Urinary bladder (tissue), 4 donors: Measurements from ENCODE around the gene ZNF367. TPM values are rescaled to one million over a fixed set of nuclear protein-coding genes. Genes with fewer than 3 reads are reported as not detected.
A peak's percentile ranks its signal among the peaks of the same experiment; 100 is the strongest.

Experiments
- DNase-seq: peaks from one replicate; pipeline ENCODE4 v3.0.0-alpha.2; 2015; ENCODE audit errors: extremely low spot score
- H3K27ac ChIP-seq: one replicate; pipeline ENCODE4 v1.5.1; 2013; ENCODE audit warnings: low read depth, mild to moderate bottlenecking, moderate library complexity
- H3K36me3 ChIP-seq: one replicate; pipeline ENCODE4 v1.6.1; 2013; ENCODE audit warnings: mild to moderate bottlenecking, moderate library complexity; ENCODE audit not compliant: insufficient read depth
- H3K4me1 ChIP-seq: one replicate; pipeline ENCODE4 v1.6.1; 2013; ENCODE audit warnings: mild to moderate bottlenecking, moderate library complexity; ENCODE audit not compliant: insufficient read depth
- H3K4me3 ChIP-seq: one replicate; pipeline ENCODE4 v1.5.1; 2013; ENCODE audit warnings: low read depth, low read length
- WGBS: extraction: QIAGEN DNeasy Blood & Tissue Kit; methylation state at CpG from one replicate; pipeline ENCODE4 v1.1.7; 2013; 5-methylcytosine and 5-hydroxymethylcytosine counted together
- polyA plus RNA-seq: library from polyadenylated mRNA; stranded (reverse); fragments of 200-250 nt; gene quantifications from one replicate; pipeline ENCODE4 v1.2.3, GENCODE V29; 2013
- total RNA-seq: library from RNA; depleted of rRNA; stranded (reverse); fragments of >200 nt; gene quantifications from one replicate; pipeline ENCODE4 v1.2.3, GENCODE V29; 2014
- donor health status: healthy with polysubstance abuse.
- donor health status: healthy.

The ZNF367 gene
- total and polyA plus RNA-seq, 2 donors, result 1.7 to 22.0 TPM

DNA sequence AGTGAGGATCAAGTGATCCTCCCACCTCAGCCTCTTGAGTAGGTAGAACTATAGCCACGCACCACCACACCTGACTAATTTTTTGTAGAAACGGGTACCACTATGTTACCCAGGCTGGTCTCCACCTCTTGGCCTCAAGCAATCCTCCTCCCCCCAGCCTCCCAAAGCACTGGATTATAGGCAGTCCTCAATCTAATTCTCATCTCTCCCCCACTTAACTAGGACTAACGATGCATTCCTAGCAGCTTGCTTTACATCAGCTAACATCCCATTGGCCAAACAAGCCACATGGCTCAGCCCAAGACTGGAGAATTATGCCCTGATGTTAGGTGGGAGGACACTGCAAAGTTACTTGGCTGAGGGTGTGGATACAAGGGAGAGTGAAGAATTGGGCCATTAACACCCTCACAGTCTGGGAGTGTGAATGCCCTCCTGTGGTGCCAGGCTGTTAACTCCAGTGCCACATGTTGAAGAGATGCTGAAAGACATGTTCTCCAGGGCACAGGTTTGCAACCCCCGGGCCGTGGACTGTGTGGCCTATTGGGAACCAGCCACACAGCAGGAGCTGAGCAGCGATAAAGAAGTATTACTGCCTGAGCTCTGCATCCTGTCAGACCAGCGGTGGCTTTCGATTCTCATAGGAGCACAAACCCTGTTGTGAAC, 5.3 kb upstream of the ZNF367 start:
- no peak for DNase-seq
- Histone ChIP-seq H3K27ac (no peak overlapping the region), H3K4me3 (no peak overlapping the region), H3K4me1 (no peaks in the 10 kb centered on the region), H3K36me3 (no peaks in the 10 kb centered on the region)
- 80% methylated on average over 8 of the region's 8 CpGs for WGBS

DNA sequence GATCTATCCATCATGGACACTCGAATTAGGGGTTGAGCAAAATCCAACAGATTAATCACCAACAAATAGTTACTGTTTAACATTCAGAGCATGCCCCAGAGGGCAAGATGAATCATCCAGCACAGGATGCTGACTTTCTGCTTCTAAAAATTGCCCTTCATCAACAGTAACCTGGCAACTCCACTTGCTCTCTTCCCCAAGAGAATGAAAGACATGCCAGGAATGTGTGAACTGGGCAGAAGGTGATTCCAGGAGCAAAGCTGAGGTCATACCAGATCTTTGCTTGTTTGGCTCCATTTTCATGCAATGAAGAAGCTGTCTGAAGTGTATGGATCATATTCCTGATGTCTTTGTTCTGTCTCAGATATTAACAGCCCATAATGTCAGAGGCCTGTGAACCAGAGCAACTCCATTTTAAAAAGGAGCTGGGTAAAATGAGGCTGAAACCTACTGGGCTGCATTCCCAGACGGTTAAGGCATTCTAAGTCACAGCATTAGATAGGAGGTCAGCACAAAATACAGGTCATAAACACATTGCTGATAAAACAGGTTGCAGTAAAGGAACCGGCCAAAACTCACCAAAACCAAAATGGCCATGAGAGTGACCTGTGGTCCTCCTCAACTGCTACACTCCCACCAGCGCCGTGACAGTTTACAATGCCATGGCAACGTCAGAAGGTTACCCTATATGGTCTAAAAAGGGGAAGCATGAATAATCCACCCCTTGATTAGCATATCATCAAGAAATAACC, 2.5 kb upstream of the ZNF367 start:
- no peak overlapping the region for H3K27ac ChIP-seq
- 47% methylated on average over 6 of the region's 6 CpGs for WGBS
- H3K4me3 ChIP-seq, result no peak overlapping the region
- H3K4me1 ChIP-seq, result no peaks in the 10 kb centered on the region
- no peaks in the 10 kb centered on the region for H3K36me3 ChIP-seq
- DNase-seq, result no peak

DNA sequence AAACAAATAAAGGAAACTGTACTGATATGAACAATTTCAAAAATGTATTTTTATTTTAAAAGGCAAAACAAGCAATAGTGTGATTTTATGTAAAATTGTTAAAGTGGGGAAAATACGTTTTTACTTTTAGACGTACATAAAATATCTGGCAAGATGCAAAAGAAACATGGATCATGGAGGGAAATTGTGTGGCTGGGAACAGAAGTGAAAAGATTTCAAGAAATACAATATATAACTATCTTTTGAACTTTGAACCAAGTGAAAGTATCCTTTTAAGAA, 1.5 kb upstream of the ZNF367 start:
- no peak for DNase-seq
- Histone ChIP-seq H3K36me3 (no peaks in the 10 kb centered on the region), H3K27ac (no peak overlapping the region), H3K4me3 (no peak overlapping the region), H3K4me1 (no peaks in the 10 kb centered on the region)
- 36% methylated on average over 2 of the region's 2 CpGs for WGBS

DNA sequence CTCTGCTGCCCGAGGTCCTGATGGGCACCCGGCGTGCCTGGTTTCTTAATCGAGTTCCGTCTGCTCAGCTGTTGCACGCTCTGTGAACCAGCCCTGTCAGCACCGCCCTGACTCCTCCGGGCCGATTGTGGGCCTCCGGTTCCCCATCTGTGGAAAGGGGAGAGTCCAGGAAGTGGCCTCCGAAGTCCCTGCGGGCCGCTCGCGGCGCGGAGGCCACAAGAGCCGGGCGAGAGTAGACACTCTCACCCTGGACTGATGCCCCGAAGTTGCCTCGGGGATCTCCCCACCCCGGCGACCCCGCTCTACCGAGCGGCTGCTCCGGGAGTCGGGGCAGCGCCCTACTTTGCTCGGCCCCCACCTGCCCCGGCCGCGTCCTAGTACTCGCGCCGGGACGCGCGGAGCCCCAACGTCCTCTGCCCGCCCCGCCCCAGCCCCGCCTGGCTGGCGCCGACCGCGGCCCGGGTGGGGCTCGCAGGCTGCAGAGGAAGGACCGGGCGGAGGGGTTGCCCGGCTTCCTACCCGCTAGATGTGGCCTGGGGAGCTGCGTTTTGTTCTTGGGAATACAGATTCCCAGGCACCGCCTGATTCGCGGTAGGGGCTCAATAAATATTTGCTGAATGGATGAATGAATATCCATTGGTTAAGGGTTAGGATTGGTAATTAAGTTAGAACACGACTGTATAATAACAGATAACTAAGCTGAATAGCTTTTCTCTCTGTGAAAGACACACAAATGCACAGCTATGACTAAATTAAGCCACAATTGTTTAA, 935 bp upstream of the ZNF367 start:
- no peak for DNase-seq
- H3K36me3 ChIP-seq, result no peaks in the 10 kb centered on the region
- H3K27ac ChIP-seq, result peak overlapping the region; percentile 98
- H3K4me3 ChIP-seq, result peak overlapping the region; percentile 92
- no peaks in the 10 kb centered on the region for H3K4me1 ChIP-seq
- under 1% methylated on average over 58 of the region's 58 CpGs for WGBS

DNA sequence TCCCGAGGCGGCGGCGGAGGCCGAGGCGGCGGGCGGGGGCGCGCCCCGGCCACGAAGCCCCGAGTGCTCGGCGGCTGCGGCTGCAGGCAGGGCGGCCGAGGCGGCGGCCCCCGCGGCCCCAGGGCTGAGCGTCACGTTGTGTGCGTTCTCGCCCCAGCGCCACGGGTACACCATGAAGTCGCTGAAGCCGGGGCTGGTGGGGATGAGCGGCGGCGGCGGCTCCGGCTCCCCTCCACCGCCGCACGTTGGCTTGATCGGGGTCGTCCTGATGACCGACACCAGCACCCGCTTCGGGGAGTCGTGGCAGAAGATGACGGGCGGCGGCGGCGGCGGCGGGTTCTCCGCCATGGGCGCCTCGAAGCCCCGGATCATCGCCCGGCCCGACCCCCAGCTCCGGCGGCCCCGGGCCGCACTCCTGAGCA, 498 bp downstream of the ZNF367 start:
- no peak for DNase-seq
- Histone ChIP-seq H3K4me3 (peak overlapping the region; percentile 92), H3K27ac (peak overlapping the region; percentile 89), H3K4me1 (no peaks in the 10 kb centered on the region), H3K36me3 (no peaks in the 10 kb centered on the region)
- under 1% methylated on average over 59 of the region's 62 CpGs for WGBS

DNA sequence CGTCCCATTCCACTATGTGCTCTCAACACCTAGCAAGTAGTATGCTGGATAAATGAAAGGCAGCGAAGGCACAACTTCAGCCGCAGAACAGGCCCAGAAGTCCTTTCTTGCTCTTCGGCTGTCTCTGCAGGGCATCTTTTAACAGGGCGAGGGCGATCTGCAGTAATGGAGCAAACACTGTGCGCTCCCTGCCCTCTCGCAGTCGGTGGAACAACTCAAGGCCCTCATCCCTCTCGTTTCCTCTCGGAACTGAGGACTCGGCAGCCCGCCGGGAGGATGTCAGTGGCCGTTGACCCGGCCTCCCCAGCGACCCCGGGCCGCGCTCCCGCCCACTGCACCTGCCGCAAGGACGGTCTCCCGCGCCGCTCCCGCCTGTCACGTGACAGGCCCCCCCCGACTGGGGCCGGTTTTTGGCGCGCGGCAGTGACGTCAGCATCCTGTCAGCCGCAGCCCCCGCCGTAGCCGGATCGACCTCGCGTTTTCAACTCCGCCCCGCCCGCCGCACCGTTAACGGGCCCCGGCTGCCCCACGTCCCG, 1.1 kb downstream of the ZNF367 start:
- Histone ChIP-seq H3K36me3 (no peaks in the 10 kb centered on the region), H3K27ac (peak overlapping the region; percentile 89), H3K4me3 (peak overlapping the region; percentile 92), H3K4me1 (no peaks in the 10 kb centered on the region)
- DNase-seq, result no peak
- under 1% methylated on average over 50 of the region's 50 CpGs for WGBS

DNA sequence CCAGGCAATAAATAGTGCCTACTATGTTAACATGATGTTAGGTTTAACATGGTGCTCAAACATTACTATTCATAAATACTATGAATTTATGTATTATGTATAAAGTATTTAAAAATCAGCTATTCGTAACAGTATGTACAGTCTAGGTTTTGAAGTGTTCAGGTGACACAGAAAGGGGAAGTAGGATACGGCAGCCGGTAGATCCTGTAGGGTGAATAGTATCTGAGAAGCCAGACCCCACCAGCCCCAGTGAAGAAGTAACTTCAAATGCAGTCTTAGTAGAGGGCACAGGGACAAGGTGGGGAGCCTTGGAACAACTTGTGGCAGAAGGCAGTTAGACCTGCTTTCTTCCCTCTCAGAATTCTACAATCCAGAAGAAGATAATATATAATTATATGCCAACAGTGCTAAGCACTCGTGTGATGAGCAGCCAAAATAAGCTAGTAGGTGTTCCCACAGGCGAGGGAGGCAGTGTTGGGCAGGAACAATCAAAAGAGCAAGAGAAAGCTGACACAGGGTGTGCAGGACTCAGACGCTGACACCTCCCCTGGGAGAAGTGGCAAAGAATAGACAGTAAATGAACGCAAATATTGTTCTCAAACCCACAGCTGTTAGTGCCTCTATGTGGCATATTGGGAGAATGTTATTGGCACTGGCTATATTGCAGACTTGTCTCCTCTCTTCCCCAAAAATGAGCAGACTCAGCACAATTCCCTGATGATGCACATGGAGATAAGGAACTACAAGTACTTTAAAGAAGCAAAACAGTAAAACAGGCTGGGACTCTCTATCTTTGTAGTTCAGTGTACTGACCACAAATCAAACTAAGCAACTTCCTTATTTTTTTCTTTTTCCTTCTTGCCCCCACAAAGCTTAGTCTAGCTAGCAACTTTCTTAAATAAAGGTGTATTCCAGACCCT, 4.6 kb downstream of the ZNF367 start:
- WGBS, result 65% methylated on average over 7 of the region's 7 CpGs
- Histone ChIP-seq H3K4me3 (no peak overlapping the region), H3K4me1 (no peaks in the 10 kb centered on the region), H3K36me3 (no peaks in the 10 kb centered on the region), H3K27ac (no peak overlapping the region)
- no peak for DNase-seq

DNA sequence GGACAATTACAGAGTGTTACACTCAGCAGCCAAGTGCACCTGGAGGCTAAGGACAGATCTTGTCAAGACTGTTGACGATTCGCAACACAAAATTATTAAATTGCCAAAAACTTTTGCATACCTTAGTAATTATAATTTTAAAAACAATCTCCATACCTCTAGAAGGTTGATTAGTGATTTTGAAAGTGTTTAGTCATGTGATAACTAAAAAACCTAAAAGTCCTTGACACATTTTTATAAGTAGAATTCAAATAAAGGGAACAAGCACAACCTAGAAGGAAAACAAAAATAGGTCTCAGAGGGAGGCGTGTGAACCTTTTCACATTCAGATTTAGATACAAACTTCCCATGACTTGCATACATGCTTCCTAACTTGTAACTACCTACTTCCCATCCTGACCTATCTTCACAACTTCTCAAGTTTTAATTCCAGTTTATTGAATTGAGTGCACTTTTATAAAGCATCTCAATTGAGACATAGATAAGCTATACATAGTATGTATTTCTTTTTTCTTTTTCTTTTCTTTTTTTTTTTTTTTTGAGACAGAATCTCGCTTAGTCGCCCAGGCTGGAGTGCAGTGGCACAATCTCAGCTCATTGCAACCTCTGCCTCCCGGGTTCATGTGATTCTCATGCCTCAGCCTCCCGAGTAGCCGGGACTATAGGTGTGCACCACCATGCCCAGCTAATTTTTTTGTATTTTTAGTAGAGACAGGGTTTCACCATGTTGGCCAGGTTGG, 5.8 kb downstream of the ZNF367 start:
- no peaks in the 10 kb centered on the region for H3K36me3 ChIP-seq
- WGBS, result 92% methylated on average over 8 of the region's 8 CpGs
- DNase-seq, result no peak
- H3K27ac ChIP-seq, result no peak overlapping the region
- no peak overlapping the region for H3K4me3 ChIP-seq
- H3K4me1 ChIP-seq, result no peaks in the 10 kb centered on the region

DNA sequence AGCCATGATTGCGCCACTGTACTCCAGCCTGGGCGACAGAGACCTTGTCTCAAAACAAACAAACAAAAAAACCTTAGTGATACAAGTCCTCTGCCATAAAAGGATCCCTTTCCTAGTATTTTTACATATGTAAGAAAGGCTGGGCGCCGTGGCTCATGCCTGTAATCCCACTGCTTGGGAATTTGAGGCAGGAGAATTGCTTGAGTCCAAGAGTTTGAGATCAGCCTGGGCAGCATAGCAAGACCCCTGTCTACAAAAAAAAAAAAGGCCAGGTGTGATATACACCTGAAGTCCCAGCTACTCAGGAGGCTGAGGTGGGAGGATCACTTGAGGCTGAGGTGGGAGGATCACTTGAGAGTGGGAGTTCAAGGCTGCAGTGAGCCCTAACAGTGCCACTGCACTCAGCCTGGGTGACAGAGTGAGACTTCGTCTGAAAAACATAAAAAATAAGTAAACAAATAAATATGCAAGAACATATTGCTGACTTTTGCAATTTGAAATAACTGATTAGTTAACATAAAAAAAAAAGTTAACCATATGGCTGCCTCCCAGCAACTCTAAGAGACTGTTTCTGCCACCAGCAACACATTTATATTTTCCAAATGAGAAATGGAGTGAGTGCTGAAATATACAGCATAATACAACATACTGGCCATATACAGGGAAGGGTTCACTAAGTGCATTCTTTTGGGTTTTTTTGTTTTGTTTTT, 6.9 kb downstream of the ZNF367 start:
- Histone ChIP-seq H3K36me3 (no peaks in the 10 kb centered on the region), H3K4me3 (no peak overlapping the region), H3K4me1 (no peaks in the 10 kb centered on the region), H3K27ac (no peak overlapping the region)
- WGBS, result 94% methylated on average over 5 of the region's 5 CpGs
- no peak for DNase-seq

DNA sequence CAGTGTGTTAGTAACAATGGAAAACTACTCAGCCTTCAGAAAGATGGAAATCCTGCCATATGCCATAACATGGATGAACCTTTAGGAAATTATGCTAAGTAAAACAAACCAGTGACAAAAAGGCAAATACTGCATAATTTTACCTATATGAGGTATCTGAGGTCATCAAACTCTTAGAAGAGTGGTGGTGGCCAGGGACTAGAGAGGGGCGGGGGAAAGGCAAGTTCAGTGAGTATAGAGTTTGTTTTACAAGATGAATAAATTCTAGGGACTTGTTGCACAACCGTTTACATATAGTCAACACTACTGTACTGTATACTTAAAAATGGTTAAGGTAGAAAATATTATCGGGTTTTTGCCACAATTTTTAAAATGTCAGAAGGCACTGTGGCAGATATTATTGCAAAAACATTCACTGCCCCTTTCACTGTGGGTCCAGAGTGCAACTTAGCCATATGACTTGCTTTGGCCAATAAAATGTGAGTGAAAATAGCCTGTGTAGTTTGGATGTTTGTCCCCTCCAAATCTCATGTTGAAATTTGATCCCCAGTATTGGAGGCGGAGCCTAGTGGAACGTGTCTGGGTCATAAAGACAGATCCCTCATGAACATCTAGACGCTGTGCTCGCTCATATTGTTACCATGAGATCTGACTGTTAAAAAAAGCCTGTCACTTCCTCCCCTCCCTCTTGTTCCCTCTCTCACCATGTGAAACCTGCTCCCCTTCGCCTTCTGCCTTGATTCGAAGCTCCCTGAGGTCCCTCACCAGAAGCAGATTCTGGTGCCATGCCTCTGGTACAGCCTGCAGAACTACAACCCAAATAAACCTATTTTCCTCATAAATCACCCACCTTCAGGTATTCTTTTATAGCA, 9.5 kb downstream of the ZNF367 start:
- 76% methylated on average over 9 of the region's 9 CpGs for WGBS
- H3K4me1 ChIP-seq, result no peaks in the 10 kb centered on the region
- DNase-seq, result no peak
- no peak overlapping the region for H3K4me3 ChIP-seq
- no peak overlapping the region for H3K27ac ChIP-seq
- H3K36me3 ChIP-seq, result no peaks in the 10 kb centered on the region

DNA sequence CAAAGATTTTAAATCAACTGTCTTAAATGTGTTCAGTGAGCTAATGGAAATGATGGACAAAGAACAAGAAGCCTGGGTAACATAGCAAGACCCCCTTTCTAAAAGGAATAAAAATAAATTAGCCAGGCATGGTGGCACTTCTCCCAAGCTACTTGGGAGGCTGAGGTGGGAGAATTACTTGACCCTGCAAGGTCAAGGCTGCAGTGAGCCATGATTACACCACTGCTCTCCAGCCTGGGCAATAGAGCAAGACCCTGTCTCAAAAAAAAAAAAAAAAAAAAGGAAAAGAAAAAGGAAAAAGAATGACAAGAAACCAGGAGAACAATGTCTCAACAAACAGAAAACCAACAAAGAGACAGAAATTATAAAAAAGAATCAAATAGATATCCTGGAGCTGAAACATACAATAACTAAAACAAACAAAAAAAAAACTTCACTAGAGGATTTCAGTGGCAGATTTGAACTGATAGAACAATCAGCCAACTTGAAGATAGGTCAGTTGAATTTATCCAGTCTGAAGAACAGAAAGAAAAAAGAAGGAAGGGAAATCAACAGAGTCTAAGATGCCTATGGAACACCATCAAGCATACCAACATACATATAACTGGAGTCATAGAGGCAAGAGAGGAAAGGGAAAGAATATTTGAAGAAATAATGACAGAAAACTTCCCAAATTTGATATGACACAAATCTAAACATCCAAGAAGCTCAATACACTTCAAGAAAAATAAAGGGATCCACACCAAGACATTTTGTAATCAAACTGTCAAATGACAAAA, 17.8 kb downstream of the ZNF367 start:
- H3K4me3 ChIP-seq, result no peak overlapping the region

More for the DNA sequence above, 17.8 kb downstream of the ZNF367 start:
- Histone ChIP-seq H3K36me3 (no peaks in the 10 kb centered on the region), H3K4me1 (no peaks in the 10 kb centered on the region), H3K27ac (no peak overlapping the region)
- DNase-seq, result no peak
